ENCODE data around the gene IFNGR2. TPM values are rescaled to one million over a fixed set of nuclear protein-coding genes. Genes with fewer than 3 reads are reported as not detected.
"Not testable (repeated sequence)": the region's sequence is repeated elsewhere in the genome, so short reads cannot be mapped to it uniquely, and the experiment has no call there.

Gene IFNGR2
- total RNA-seq, 2 experiments from 2014 or later = 11.3 to 11.8 TPM

GRCh38 chr21:33380483-33380998 lies 22.7 kb upstream of the IFNGR2 start:
- Mint-ChIP-seq H3K4me3 (no peak overlapping the region), H3K27ac (peak overlapping the region; percentile 87), H3K9me3 (no peaks in the 10 kb centered on the region), H3K36me3 (ENCODE audit: low read depth) (no peaks in the 10 kb centered on the region), H3K4me1 (peaks cover 62% of the 10 kb centered on the region), H3K27me3 (peaks cover 15% of the 10 kb centered on the region)
- POLR2A ChIA-PET = interaction anchor here (0.5 to 0.6 kb wide), 2 partner anchors 83 to 141 kb away, joined by 5 to 8 read pairs; no protein-coding TSS in a partner anchor
- DNase-seq = peak; percentile 84
- CTCF ChIA-PET = interaction anchor here (0.9 to 1.0 kb wide), 5 partner anchors 18 to 184 kb away, joined by 3 to 4 read pairs (median 3); no protein-coding TSS in a partner anchor

- ChIA-PET CTCF (interaction anchor here (0.6 to 1.6 kb wide), 7 partner anchors 12 to 185 kb away, joined by 3 to 5 read pairs (median 3); no protein-coding TSS in a partner anchor), POLR2A (interaction anchor here (0.6 kb wide), 1 partner anchor 9 kb away, joined by 3 read pairs; no protein-coding TSS in a partner anchor)
- Mint-ChIP-seq H3K27me3 (peaks cover 19% of the 10 kb centered on the region), H3K4me1 (peaks cover 66% of the 10 kb centered on the region)
- not testable (repeated sequence) for H3K9me3 Mint-ChIP-seq; H3K4me3 Mint-ChIP-seq; H3K36me3 Mint-ChIP-seq (ENCODE audit: low read depth); H3K27ac Mint-ChIP-seq; DNase-seq
Measured at GRCh38 chr21:33381381-33381780, 21.8 kb upstream of the IFNGR2 start.

GRCh38 chr21:33383056-33383888 lies 19.9 kb upstream of the IFNGR2 start:
- CTCF ChIA-PET = interaction anchor here (1.6 kb wide), 1 partner anchor 62 kb away, joined by 5 read pairs; no protein-coding TSS in a partner anchor
- Mint-ChIP-seq H3K36me3 (ENCODE audit: low read depth) (no peaks in the 10 kb centered on the region), H3K9me3 (no peaks in the 10 kb centered on the region), H3K4me3 (peak overlapping the region; percentile 75), H3K4me1 (peaks cover 66% of the 10 kb centered on the region), H3K27me3 (peaks cover 26% of the 10 kb centered on the region), H3K27ac (peak overlapping the region; percentile 94)
- POLR2A ChIA-PET = interaction anchor here (0.5 kb wide), 1 partner anchor 289 kb away, joined by 3 read pairs; no protein-coding TSS in a partner anchor
- DNase-seq = peak; percentile 78

GRCh38 chr21:33384841-33385331 lies 18.3 kb upstream of the IFNGR2 start:
- Mint-ChIP-seq H3K27ac (peak overlapping the region; percentile 86), H3K27me3 (peaks cover 38% of the 10 kb centered on the region), H3K36me3 (ENCODE audit: low read depth) (no peaks in the 10 kb centered on the region), H3K9me3 (no peaks in the 10 kb centered on the region), H3K4me1 (peaks cover 59% of the 10 kb centered on the region), H3K4me3 (peak overlapping the region; percentile 63)
- DNase-seq = peak; percentile 58
- POLR2A ChIA-PET = no interaction called here
- CTCF ChIA-PET = interaction anchor here (1.0 to 1.9 kb wide), 4 partner anchors 8 to 185 kb away, joined by 3 to 10 read pairs (median 5); no protein-coding TSS in a partner anchor

- Mint-ChIP-seq H3K9me3 (no peaks in the 10 kb centered on the region), H3K4me1 (peaks cover 45% of the 10 kb centered on the region), H3K27ac (no peak overlapping the region), H3K27me3 (peaks cover 48% of the 10 kb centered on the region), H3K4me3 (no peak overlapping the region), H3K36me3 (ENCODE audit: low read depth) (no peaks in the 10 kb centered on the region)
- no peak for DNase-seq
- ChIA-PET POLR2A (no interaction called here), CTCF (interaction anchor here (0.8 to 1.3 kb wide), 3 partner anchors 21 to 25 kb away, joined by 3 to 4 read pairs (median 3); no protein-coding TSS in a partner anchor)
Measured at GRCh38 chr21:33386222-33386784, 16.9 kb upstream of the IFNGR2 start.

GRCh38 chr21:33387294-33387693 lies 15.9 kb upstream of the IFNGR2 start:
- ChIA-PET POLR2A (no interaction called here), CTCF (interaction anchor here (0.8 to 1.3 kb wide), 2 partner anchors 24 to 26 kb away, joined by 3 to 4 read pairs; no protein-coding TSS in a partner anchor)
- peaks cover 56% of the 10 kb centered on the region for H3K27me3 Mint-ChIP-seq
- no peaks in the 10 kb centered on the region for H3K36me3 Mint-ChIP-seq (ENCODE audit: low read depth)
- H3K9me3 Mint-ChIP-seq = no peaks in the 10 kb centered on the region
- H3K4me3 Mint-ChIP-seq = no peak overlapping the region
- peaks cover 36% of the 10 kb centered on the region for H3K4me1 Mint-ChIP-seq
- H3K27ac Mint-ChIP-seq = no peak overlapping the region
- DNase-seq = no peak

- Mint-ChIP-seq H3K4me1 (peaks cover 27% of the 10 kb centered on the region), H3K27ac (no peak overlapping the region), H3K27me3 (peaks cover 61% of the 10 kb centered on the region), H3K9me3 (no peaks in the 10 kb centered on the region), H3K36me3 (ENCODE audit: low read depth) (no peaks in the 10 kb centered on the region), H3K4me3 (no peak overlapping the region)
- ChIA-PET POLR2A (no interaction called here), CTCF (no interaction called here)
- DNase-seq = no peak
Measured at GRCh38 chr21:33388188-33388587, 15.0 kb upstream of the IFNGR2 start.

GRCh38 chr21:33390479-33390878 lies 12.7 kb upstream of the IFNGR2 start:
- no peaks in the 10 kb centered on the region for H3K36me3 Mint-ChIP-seq (ENCODE audit: low read depth)
- no peak for DNase-seq
- peaks cover 5% of the 10 kb centered on the region for H3K4me1 Mint-ChIP-seq
- POLR2A ChIA-PET = interaction anchor here (0.6 kb wide), 1 partner anchor 9 kb away, joined by 3 read pairs; no protein-coding TSS in a partner anchor
- H3K27me3 Mint-ChIP-seq = peaks cover 69% of the 10 kb centered on the region
- no peaks in the 10 kb centered on the region for H3K9me3 Mint-ChIP-seq
- no peak overlapping the region for H3K4me3 Mint-ChIP-seq
- no peak overlapping the region for H3K27ac Mint-ChIP-seq
- CTCF ChIA-PET = interaction anchor here (1.0 kb wide), 1 partner anchor 29 kb away, joined by 5 read pairs; no protein-coding TSS in a partner anchor

GRCh38 chr21:33391656-33392055 lies 11.6 kb upstream of the IFNGR2 start:
- Mint-ChIP-seq H3K4me1 (no peaks in the 10 kb centered on the region), H3K4me3 (no peak overlapping the region), H3K36me3 (ENCODE audit: low read depth) (no peaks in the 10 kb centered on the region), H3K27ac (no peak overlapping the region), H3K27me3 (peaks cover 64% of the 10 kb centered on the region), H3K9me3 (no peaks in the 10 kb centered on the region)
- no peak for DNase-seq
- POLR2A ChIA-PET = no interaction called here
- CTCF ChIA-PET = interaction anchor here (0.9 to 1.0 kb wide), 2 partner anchors 30 to 50 kb away, joined by 3 to 5 read pairs; no protein-coding TSS in a partner anchor

GRCh38 chr21:33392284-33392985 lies 10.8 kb upstream of the IFNGR2 start:
- ChIA-PET POLR2A (no interaction called here), CTCF (interaction anchor here (0.9 to 1.2 kb wide), 2 partner anchors 8 to 49 kb away, joined by 3 to 4 read pairs; no protein-coding TSS in a partner anchor)
- peaks cover 58% of the 10 kb centered on the region for H3K27me3 Mint-ChIP-seq
- H3K4me1 Mint-ChIP-seq = no peaks in the 10 kb centered on the region
- no peaks in the 10 kb centered on the region for H3K36me3 Mint-ChIP-seq (ENCODE audit: low read depth)
- H3K4me3 Mint-ChIP-seq = no peak overlapping the region
- H3K27ac Mint-ChIP-seq = no peak overlapping the region
- no peak for DNase-seq
- no peaks in the 10 kb centered on the region for H3K9me3 Mint-ChIP-seq

GRCh38 chr21:33393348-33393747 lies 9.9 kb upstream of the IFNGR2 start:
- Mint-ChIP-seq H3K36me3 (ENCODE audit: low read depth) (no peaks in the 10 kb centered on the region), H3K4me3 (no peak overlapping the region), H3K27ac (no peak overlapping the region), H3K4me1 (no peaks in the 10 kb centered on the region), H3K9me3 (no peaks in the 10 kb centered on the region), H3K27me3 (peaks cover 51% of the 10 kb centered on the region)
- ChIA-PET POLR2A (no interaction called here), CTCF (interaction anchor here (1.2 kb wide), 1 partner anchor 9 kb away, joined by 4 read pairs; no protein-coding TSS in a partner anchor)
- DNase-seq = no peak

GRCh38 chr21:33394260-33394659 lies 9.0 kb upstream of the IFNGR2 start:
- Mint-ChIP-seq H3K4me1 (no peaks in the 10 kb centered on the region), H3K36me3 (ENCODE audit: low read depth) (no peaks in the 10 kb centered on the region), H3K4me3 (no peak overlapping the region), H3K27me3 (peaks cover 48% of the 10 kb centered on the region), H3K9me3 (no peaks in the 10 kb centered on the region), H3K27ac (no peak overlapping the region)
- no peak for DNase-seq
- POLR2A ChIA-PET = no interaction called here
- CTCF ChIA-PET = interaction anchor here (1.1 kb wide), 1 partner anchor 51 kb away, joined by 3 read pairs; no protein-coding TSS in a partner anchor

Data from activated CD4-positive, alpha-beta T cell treated with anti-CD3 and anti-CD28 coated beads, Interleukin-2, amount 10 ng/mL, durations not matched to agents 7 days and 5 days (primary cell).